ENCODE results near the gene REX1BD.

The REX1BD gene

DNA sequence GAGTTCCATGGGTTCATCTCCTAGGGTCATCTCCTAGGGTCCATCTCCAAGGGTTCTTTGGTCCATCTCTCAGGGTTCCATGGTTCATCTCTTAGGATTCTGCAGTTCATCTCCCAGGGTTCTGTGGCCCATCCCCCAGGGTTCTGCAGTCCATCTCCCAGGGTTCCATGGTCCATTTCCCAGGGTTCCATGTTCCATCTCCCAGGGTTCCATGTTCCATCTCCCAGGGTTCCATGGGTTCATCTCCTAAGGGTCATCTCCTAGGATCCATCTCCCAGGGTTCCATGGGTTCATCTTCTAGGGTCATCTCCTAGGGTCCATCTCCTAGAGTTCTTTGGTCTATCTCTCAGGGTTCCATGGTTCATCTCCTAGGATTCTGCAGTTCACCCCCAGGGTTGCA, 29.0 kb downstream of the REX1BD start:
- no peak for TF ChIP-seq JUND (IDR thresholded peaks at IDR 0.05; ENCODE audit: low read depth)
- in situ Hi-C loops (cut with HindIII; ENCODE audit: low pct_unique_long_range_greater_than_20kb, low sequenced_read_pairs): no loop called here

DNA sequence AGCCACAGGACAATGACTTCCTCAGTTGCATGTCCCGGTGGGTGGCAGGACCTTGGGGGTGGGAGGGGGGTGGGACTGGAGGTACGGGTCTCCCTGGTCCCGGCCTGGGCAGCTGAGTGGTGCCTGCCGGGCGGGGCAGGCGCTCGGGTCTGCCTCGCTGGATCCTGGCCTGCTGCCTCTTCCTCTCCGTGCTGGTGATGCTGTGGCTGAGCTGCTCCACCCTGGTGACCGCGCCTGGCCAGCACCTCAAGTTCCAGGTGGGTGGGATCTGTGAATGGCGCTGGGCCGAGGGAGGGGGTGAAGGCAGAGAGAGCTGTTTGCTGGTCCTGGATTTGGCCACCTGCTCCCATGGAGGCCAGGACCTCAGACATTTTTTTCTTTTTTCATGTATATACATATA, 29.6 kb downstream of the REX1BD start:
- TF ChIP-seq JUND (IDR thresholded peaks at IDR 0.05; ENCODE audit: low read depth): no peak
- in situ Hi-C loops (cut with HindIII; ENCODE audit: low pct_unique_long_range_greater_than_20kb, low sequenced_read_pairs): no loop called here
- no peak for DNase-seq (ENCODE audit: low read depth in 1 of 2, low spot score in 1 of 2)

More for the DNA sequence above, 29.0 kb downstream of the REX1BD start:
- no peak for DNase-seq (ENCODE audit: low read depth in 1 of 2, low spot score in 1 of 2)

DNA sequence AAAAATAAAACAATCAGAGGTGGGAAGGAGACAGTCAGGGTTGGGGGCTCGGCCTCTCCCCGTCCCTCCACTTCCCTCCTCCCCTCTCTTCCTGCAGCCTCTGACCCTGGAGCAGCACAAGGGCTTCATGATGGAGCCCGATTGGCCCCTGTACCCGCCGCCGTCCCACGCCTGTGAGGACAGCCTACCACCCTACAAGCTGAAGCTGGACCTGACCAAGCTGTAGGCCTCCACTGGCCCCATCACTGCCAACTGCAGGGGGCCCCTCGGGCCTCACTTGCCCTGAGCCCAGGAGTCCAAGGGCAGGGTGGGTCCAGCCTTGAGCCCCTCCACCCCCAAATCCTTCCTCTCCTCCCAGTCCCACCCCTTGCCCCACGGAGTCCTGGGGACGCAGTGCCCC, 31.7 kb downstream of the REX1BD start:
- DNase-seq (ENCODE audit: low read depth in 1 of 2, low spot score in 1 of 2): no peak
- TF ChIP-seq JUND (IDR thresholded peaks at IDR 0.05; ENCODE audit: low read depth): no peak
- in situ Hi-C loops (cut with HindIII; ENCODE audit: low pct_unique_long_range_greater_than_20kb, low sequenced_read_pairs): no loop called here

DNA sequence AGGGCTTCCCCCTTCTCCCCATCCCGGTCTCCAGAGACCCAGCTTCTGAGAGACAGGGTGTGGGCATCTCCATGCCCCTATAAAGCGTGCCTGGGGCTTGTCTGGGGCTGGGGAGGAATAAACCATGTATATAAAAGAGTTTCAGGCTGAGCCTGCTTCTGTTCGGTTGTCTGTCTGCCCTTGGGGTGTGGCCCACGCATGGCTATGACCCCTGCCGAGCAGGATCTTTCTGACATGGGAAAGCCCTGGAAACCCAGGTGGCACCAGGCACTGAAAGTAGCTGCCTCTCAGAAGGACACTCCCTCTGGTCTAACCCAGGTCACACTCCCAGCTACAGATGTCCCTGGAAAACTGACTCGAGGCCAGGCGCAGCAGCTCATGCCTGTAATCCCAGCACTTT, 32.3 kb downstream of the REX1BD start:
- no peak for TF ChIP-seq JUND (IDR thresholded peaks at IDR 0.05; ENCODE audit: low read depth)
- in situ Hi-C loops (cut with HindIII; ENCODE audit: low pct_unique_long_range_greater_than_20kb, low sequenced_read_pairs): no loop called here
- DNase-seq (ENCODE audit: low read depth in 1 of 2, low spot score in 1 of 2): no peak

DNA sequence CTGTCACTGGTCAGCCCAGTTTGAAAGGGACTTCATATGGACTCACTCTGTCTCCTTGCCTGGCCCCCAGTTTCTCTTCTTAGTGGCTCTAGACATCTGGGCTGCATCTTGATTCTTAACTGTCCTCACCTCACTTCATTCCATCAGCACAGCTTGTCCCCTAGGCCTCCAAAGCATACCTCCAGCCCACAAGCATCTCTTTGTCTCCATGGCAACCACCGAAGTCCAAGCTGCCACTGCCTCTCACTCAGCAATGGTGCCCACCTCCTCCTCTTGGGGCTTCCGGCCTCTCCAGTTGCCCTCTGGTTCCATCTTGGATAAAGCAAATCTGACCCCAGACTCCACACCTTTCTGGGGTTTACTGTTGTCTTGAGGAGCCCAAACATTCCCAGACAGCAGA, 38.3 kb downstream of the REX1BD start:
- in situ Hi-C loops (cut with HindIII; ENCODE audit: low pct_unique_long_range_greater_than_20kb, low sequenced_read_pairs): no loop called here
- DNase-seq (ENCODE audit: low read depth in 1 of 2, low spot score in 1 of 2): no peak
- TF ChIP-seq JUND (IDR thresholded peaks at IDR 0.05; ENCODE audit: low read depth): no peak

DNA sequence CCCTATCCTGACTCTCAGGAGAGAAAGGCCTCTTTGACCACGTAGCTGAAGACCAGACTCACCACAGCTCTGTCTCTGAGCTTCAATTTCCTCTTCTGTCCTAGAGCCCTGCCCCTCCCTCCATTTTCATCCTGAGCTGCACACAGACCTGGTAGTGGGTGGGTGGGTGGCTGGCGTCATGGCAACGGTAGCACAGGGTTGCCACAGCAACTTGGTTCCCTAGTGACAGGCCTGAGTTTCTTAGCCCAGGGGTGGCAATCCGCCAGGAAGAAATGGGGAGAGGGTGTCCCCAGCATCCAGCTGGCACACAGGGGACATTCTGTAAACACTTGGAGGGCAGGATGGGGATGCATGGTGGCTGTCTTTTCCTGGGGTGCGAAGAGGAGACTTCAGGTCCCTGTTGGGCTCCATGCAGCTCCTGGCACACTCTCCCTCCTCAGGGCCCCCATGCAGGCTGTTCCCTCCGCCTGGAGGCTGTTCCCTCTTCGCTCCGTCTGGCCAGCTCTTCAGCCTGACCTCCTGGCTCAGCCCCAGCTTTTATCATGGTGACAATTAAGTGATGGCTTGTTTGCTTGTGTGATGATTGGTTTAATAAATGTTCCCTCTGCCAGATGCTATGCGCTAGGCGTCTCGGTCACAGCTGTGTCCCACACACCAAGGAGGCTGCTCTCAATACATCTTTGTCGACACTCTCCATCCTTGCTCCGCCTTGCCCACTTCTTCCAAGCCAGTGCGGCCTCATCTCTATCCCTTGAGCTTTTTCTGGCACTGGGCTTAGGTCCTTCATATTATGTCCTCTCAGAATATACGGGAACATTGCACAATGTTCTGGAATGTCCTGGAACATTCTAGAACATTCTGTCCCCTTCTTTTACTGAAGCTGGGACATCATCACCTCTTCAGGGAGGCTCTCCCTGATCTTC, 40.8 kb downstream of the REX1BD start:
- in situ Hi-C loops (cut with HindIII; ENCODE audit: low pct_unique_long_range_greater_than_20kb, low sequenced_read_pairs): no loop called here

DNA sequence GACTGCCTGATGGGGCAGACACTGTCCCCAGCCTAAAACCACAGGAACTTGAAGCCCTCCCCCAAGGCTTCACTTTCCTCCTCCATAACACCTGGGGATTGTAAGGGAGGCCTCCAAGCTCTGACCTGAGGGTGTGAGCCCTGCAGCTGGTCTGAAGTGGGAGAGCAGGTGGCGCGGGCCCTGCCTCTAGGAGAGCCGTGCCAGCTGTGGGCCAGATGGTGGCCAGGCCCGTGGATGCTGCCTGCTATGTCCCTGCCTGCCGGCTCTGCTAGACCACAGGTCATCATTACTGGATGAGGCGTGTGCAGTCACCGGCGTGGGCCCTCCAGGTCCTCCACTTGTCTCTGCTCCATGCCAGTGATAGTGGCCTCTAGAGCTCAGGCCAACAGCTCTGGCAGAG, 44.7 kb downstream of the REX1BD start:
- in situ Hi-C loops (cut with HindIII; ENCODE audit: low pct_unique_long_range_greater_than_20kb, low sequenced_read_pairs): no loop called here
- no peak for DNase-seq (ENCODE audit: low read depth in 1 of 2, low spot score in 1 of 2)
- TF ChIP-seq JUND (IDR thresholded peaks at IDR 0.05; ENCODE audit: low read depth): no peak

More for the DNA sequence above, 40.8 kb downstream of the REX1BD start:
- no peak for DNase-seq (ENCODE audit: low read depth in 1 of 2, low spot score in 1 of 2)
- TF ChIP-seq JUND (IDR thresholded peaks at IDR 0.05; ENCODE audit: low read depth): no peak

DNA sequence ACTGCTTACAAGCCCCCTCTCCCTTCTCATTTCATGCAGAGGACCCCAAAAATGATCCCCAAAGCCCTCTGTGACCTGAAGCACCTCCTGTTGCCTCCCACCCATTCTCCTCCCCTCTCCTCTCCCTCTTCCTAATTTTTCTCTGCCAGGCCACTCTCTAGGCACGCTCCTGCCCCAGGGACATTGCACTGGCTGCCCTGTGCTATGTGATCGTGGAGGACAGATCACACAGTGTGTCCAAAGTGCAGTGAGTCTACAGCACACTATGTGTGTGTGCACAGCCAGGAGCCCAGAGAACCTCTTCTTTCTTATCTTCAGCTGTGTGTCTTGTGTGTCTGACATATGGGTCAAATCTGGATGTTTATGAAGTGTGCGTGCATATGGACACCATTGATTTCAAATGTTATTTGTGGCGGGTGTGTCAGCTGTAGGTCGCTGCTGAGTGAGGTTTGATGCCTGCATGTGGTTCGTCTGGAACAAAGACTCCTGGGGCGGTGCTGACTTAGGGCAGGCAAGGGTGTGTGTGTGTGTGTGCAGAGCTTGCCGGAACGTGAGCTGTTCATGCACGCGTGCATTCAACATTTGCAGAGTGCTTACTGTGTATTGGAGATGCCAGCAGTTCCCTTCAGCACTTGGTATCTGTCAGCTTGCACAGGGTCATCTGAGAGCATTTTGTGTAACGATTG, 46.2 kb downstream of the REX1BD start:
- TF ChIP-seq JUND (IDR thresholded peaks at IDR 0.05; ENCODE audit: low read depth): no peak
- in situ Hi-C loops (cut with HindIII; ENCODE audit: low pct_unique_long_range_greater_than_20kb, low sequenced_read_pairs): no loop called here
- no peak for DNase-seq (ENCODE audit: low read depth in 1 of 2, low spot score in 1 of 2)

DNA sequence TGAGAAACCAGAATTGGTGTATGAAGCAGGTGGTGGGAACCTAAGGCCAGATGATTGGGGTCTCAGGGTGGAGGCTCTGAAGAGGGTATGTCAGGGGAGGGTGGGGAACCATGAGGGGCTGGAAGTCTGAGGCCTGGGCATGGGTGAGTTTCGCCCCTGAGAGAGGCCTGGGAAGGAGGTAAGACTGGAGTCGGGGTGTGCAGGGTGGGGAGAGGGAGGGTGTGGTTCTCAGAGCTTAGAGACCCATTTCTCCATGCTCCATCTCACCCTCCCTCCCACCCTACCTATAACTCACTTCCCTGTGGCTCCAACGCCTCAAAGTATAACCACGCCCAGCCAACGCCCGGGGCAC, 47.2 kb downstream of the REX1BD start:
- in situ Hi-C loops (cut with HindIII; ENCODE audit: low pct_unique_long_range_greater_than_20kb, low sequenced_read_pairs): no loop called here
- DNase-seq (ENCODE audit: low read depth in 1 of 2, low spot score in 1 of 2): no peak
- TF ChIP-seq JUND (IDR thresholded peaks at IDR 0.05; ENCODE audit: low read depth): no peak

DNA sequence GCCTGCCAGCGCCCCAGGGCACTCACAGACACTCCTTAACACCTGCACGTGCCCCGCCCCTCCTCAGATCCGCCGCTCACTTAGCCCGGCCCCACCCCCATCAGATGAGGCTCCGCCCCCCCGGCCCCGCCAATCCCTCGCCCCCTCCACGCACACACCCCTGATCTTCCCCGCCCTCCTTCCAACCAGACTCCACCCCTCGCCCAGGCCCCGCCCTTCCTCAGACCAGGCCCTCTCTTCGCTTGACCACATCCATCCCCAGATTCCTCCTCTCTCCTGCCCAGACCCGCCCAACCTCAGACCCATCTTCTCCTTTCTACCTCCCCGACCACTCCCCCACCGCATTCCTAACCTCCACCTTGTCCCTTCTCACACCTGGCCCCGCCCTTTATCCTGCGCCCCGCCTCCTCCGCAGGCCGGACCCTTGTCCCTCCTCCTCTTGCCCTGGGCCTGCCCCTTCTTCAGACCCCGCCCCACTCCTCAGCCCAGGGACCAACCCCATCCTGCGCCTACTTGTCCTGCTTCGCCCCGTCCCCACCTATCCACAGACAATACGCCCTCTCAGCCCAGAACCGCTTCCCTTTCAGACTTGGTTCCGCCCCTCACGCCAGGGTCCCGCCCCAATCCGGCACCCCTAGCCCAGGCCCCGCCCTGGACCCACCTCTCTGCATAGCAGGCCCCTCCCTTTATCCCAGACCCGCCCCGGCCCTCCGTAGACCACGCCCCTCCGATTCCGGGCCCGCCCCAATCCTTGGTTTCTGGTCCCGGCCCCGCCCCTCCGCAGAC, 47.8 kb downstream of the REX1BD start:
- peak; percentile 87 to 98 for DNase-seq (ENCODE audit: low read depth in 1 of 2, low spot score in 1 of 2)
- no peak for TF ChIP-seq JUND (IDR thresholded peaks at IDR 0.05; ENCODE audit: low read depth)
- in situ Hi-C loops (cut with HindIII; ENCODE audit: low pct_unique_long_range_greater_than_20kb, low sequenced_read_pairs): no loop called here

DNA sequence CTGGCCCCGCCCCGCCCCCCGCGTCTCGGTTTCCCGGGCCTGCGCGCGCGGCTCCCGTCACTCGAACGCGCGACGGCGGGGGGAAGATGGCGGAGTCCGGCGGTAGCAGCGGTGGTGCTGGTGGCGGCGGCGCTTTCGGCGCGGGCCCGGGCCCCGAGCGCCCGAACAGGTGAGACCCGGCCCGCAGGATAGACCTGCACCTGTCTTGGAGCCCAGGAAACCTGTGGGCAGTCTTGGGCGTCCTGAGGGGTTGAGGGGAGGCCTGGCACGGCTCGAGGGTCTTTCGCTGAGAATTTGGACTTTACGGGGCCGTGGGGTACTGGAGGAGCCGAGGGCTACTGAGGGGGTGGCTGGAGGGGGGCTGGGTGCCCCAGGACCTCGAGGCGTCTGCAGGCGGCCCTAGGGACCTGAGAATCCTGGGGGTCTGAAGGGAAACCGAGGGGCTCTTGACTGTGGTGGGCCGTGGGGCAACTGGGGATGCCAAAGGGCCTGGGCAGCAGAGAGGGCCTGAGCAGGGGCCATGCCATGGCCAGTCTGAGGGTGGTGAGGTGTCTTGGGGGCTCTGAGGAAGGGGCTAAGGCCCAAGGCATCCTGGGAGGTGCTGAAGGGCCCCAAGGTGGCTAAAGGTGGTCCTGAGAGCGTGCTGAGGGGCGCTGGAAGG, 48.5 kb downstream of the REX1BD start, which contains the start of gene KLHL26:
TSS of gene KLHL26 (plus strand) at position 60 of the 661 bp plus-strand sequence. CDS start at position 87, 27 bp downstream.
- TF ChIP-seq JUND (IDR thresholded peaks at IDR 0.05; ENCODE audit: low read depth): no peak
- DNase-seq (ENCODE audit: low read depth in 1 of 2, low spot score in 1 of 2): no peak
- in situ Hi-C loops (cut with HindIII; ENCODE audit: low pct_unique_long_range_greater_than_20kb, low sequenced_read_pairs): no loop called here

Data from T47D (cell line).